Astrocyte (in vitro differentiated cells and primary cell): ENCODE data around the gene TOM1L2. TPM values are rescaled to one million over a fixed set of nuclear protein-coding genes. Genes with fewer than 3 reads are reported as not detected.

Experiments
- DNase-seq: peaks from one replicate; pipeline ENCODE4 v3.0.0-alpha.2; 2010; ENCODE audit warnings: low read depth
- FAIRE-seq: peaks from 2 replicates; lab custom pipeline; 2011; peaks lifted over from hg19 to GRCh38; lab: Jason Lieb, UNC
- H2AFZ ChIP-seq: 2 replicates; pipeline ENCODE4 v1.6.0; 2012; ENCODE audit warnings: low read depth, low read length, inconsistent platforms
- H3K27ac ChIP-seq: 2 replicates; pipeline ENCODE4 v1.5.1; 2011; ENCODE audit warnings: low read depth, low read length, inconsistent platforms
- H3K27me3 ChIP-seq: 2 replicates; pipeline ENCODE4 v1.6.0; 2011; ENCODE audit warnings: low read length, inconsistent platforms; ENCODE audit not compliant: insufficient read depth
- H3K36me3 ChIP-seq: 2 replicates; pipeline ENCODE4 v1.5.1; 2011; ENCODE audit warnings: low read length, inconsistent platforms; ENCODE audit not compliant: insufficient read depth
- H3K4me1 ChIP-seq: 2 replicates; pipeline ENCODE4 v1.5.1; 2011; ENCODE audit warnings: low read length, inconsistent platforms; ENCODE audit not compliant: insufficient read depth
- H3K4me2 ChIP-seq: 2 replicates; pipeline ENCODE4 v1.6.0; 2012; ENCODE audit warnings: low read length, inconsistent platforms
- H3K4me3 ChIP-seq: 2 replicates; pipeline ENCODE4 v1.5.1; 2011; ENCODE audit warnings: low read depth, mild to moderate bottlenecking, low read length, inconsistent platforms; ENCODE audit not compliant: insufficient read depth
- H3K79me2 ChIP-seq: 2 replicates; pipeline ENCODE4 v1.6.0; 2012; ENCODE audit warnings: mild to moderate bottlenecking, low read length, inconsistent platforms; ENCODE audit not compliant: insufficient read depth
- H3K9ac ChIP-seq: 2 replicates; pipeline ENCODE4 v1.6.0; 2012; ENCODE audit warnings: mild to moderate bottlenecking, low read length, inconsistent platforms
- H3K9me3 ChIP-seq: 2 replicates; pipeline ENCODE4 v1.5.1; 2012; ENCODE audit warnings: low read depth, mild to moderate bottlenecking, low read length, inconsistent platforms; ENCODE audit not compliant: insufficient read depth
- H4K20me1 ChIP-seq: 2 replicates; pipeline ENCODE4 v1.6.0; 2012; ENCODE audit warnings: low read length, inconsistent platforms; ENCODE audit not compliant: insufficient read depth
- H3K27ac Mint-ChIP-seq: one replicate; pipeline ENCODE4 v1.8.0; 2021; ENCODE audit warnings: mild to moderate bottlenecking, mixed read lengths; ENCODE audit not compliant: unreplicated experiment
- H3K27me3 Mint-ChIP-seq: one replicate; pipeline ENCODE4 v1.8.0; 2021; ENCODE audit warnings: low read depth, mixed read lengths; ENCODE audit not compliant: unreplicated experiment
- H3K36me3 Mint-ChIP-seq: one replicate; pipeline ENCODE4 v1.8.0; 2021; ENCODE audit warnings: low read depth, mixed read lengths; ENCODE audit not compliant: unreplicated experiment
- H3K4me1 Mint-ChIP-seq: one replicate; pipeline ENCODE4 v1.8.0; 2021; ENCODE audit warnings: low read depth, mixed read lengths; ENCODE audit not compliant: unreplicated experiment
- H3K4me3 Mint-ChIP-seq: one replicate; pipeline ENCODE4 v1.8.0; 2021; ENCODE audit warnings: mild to moderate bottlenecking, moderate library complexity, mixed read lengths; ENCODE audit not compliant: unreplicated experiment
- H3K9me3 Mint-ChIP-seq: one replicate; pipeline ENCODE4 v1.8.0; 2021; ENCODE audit warnings: mild to moderate bottlenecking, mixed read lengths; ENCODE audit not compliant: unreplicated experiment
- EZH2 ChIP-seq: IDR thresholded peaks from 2 replicates; pipeline ENCODE4 v1.6.1; 2012; ENCODE audit warnings: mild to moderate bottlenecking, low read length, inconsistent platforms; ENCODE audit not compliant: insufficient read depth
- total RNA-seq: library from RNA; stranded (reverse); gene quantifications from 2 replicates; pipeline ENCODE4 v1.2.1, GENCODE V29; 2021
- TF ChIP-seq, protein P1 (sequence below): IDR thresholded peaks from 2 replicates; pipeline ENCODE4 v1.5.1; 2011; ENCODE audit warnings: low read depth, mild to moderate bottlenecking, inconsistent platforms, low read length, moderate library complexity; ENCODE audit not compliant: insufficient read depth

Gene TOM1L2
- total RNA-seq, 1 donor from 2014 or later, result 54.4 TPM

DNA sequence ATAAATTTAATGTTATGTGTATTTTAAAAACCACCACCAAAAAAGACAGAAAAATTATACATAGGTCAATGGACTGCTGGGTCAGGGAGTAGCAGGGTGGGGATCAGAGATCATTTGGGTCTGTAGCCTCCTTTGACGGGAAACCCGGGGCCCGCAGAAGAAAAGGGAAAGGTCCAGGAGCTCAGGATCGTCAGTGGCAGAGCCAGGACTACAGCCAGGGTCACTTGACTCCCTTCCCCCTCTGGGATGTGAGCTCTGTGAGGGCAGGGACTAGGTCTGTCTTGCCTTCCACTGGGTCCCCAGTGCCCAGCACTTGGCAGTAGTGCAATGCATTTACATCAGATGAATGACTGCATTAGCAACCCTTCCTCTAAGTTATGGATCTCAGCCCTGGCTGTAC lies 62.1 kb downstream of the TOM1L2 start:
- Histone ChIP-seq H4K20me1 (no peaks in the 10 kb centered on the region), H3K27me3 (no peaks in the 10 kb centered on the region), H3K4me1 (peaks cover 15% of the 10 kb centered on the region), H3K27ac (no peak overlapping the region), H2AFZ (no peak overlapping the region), H3K79me2 (peaks cover 5% of the 10 kb centered on the region), H3K4me2 (no peak overlapping the region), H3K9ac (no peak overlapping the region), H3K9me3 (no peaks in the 10 kb centered on the region), H3K36me3 (no peaks in the 10 kb centered on the region), H3K4me3 (no peak overlapping the region)
- Mint-ChIP-seq H3K27ac (no peak overlapping the region), H3K4me3 (no peak overlapping the region), H3K9me3 (no peaks in the 10 kb centered on the region), H3K36me3 (peaks cover 14% of the 10 kb centered on the region), H3K27me3 (no peaks in the 10 kb centered on the region), H3K4me1 (peaks cover 13% of the 10 kb centered on the region)
- FAIRE-seq (no peak), DNase-seq (no peak)
- TF ChIP-seq, protein P1, sequence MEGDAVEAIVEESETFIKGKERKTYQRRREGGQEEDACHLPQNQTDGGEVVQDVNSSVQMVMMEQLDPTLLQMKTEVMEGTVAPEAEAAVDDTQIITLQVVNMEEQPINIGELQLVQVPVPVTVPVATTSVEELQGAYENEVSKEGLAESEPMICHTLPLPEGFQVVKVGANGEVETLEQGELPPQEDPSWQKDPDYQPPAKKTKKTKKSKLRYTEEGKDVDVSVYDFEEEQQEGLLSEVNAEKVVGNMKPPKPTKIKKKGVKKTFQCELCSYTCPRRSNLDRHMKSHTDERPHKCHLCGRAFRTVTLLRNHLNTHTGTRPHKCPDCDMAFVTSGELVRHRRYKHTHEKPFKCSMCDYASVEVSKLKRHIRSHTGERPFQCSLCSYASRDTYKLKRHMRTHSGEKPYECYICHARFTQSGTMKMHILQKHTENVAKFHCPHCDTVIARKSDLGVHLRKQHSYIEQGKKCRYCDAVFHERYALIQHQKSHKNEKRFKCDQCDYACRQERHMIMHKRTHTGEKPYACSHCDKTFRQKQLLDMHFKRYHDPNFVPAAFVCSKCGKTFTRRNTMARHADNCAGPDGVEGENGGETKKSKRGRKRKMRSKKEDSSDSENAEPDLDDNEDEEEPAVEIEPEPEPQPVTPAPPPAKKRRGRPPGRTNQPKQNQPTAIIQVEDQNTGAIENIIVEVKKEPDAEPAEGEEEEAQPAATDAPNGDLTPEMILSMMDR, result no peak
- TF ChIP-seq EZH2, result no peak

DNA sequence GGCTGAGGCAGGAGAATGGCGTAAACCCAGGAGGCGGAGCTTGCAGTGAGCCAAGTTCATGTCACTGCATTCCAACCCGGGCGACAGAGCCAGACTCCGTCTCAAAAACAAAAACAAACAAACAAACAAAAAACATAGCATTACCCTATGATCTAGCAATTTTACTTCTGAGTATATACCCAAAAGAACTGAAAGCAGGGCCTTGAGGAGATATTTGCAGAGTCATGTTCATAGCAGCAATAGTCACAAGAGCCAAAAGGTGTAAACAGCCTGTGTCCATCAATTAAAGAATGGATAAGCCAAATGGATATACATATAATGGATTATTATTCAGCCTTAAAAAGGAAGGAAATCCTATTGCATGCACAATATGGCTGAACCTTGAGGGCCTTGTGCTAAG lies 63.1 kb downstream of the TOM1L2 start:
- no peaks in the 10 kb centered on the region for H3K9me3 Mint-ChIP-seq
- Histone ChIP-seq H3K4me1 (peaks cover 10% of the 10 kb centered on the region), H3K4me2 (no peak overlapping the region), H3K27me3 (no peaks in the 10 kb centered on the region), H3K36me3 (no peaks in the 10 kb centered on the region), H3K79me2 (peaks cover 5% of the 10 kb centered on the region), H3K9me3 (no peaks in the 10 kb centered on the region), H2AFZ (no peak overlapping the region), H3K27ac (no peak overlapping the region), H3K4me3 (no peak overlapping the region), H3K9ac (no peak overlapping the region), H4K20me1 (no peaks in the 10 kb centered on the region)
- H3K4me3 Mint-ChIP-seq, result no peak overlapping the region
- TF ChIP-seq, protein P1, result no peak
- TF ChIP-seq EZH2, result no peak
- peaks cover 14% of the 10 kb centered on the region for H3K36me3 Mint-ChIP-seq
- DNase-seq, result no peak
- FAIRE-seq, result no peak
- H3K27ac Mint-ChIP-seq, result no peak overlapping the region
- H3K4me1 Mint-ChIP-seq, result peaks cover 7% of the 10 kb centered on the region
- no peaks in the 10 kb centered on the region for H3K27me3 Mint-ChIP-seq

DNA sequence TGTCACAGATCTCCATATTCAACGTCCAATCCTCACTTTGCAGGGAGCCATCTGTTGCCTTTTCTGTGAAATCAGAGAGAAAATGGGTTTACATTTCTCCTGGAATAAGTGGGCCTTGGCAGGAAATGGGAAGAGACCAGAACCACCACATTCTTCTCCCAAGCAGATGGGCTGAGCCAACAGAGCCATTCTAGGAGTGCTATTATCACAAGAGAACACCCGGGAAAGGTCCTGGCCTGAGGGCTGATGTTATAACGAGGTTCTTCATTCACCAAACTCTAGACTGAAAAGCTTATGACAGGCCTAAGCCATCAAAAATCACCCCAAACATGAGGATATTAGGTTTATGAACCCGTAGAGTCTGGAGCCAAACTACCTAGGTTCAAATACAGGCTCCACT lies 64.7 kb downstream of the TOM1L2 start:
- Histone ChIP-seq H3K4me2 (no peak overlapping the region), H3K36me3 (no peaks in the 10 kb centered on the region), H3K79me2 (peaks cover 5% of the 10 kb centered on the region), H4K20me1 (no peaks in the 10 kb centered on the region), H3K4me1 (peaks cover 4% of the 10 kb centered on the region), H2AFZ (no peak overlapping the region), H3K4me3 (no peak overlapping the region), H3K9ac (no peak overlapping the region), H3K27me3 (no peaks in the 10 kb centered on the region), H3K27ac (no peak overlapping the region), H3K9me3 (no peaks in the 10 kb centered on the region)
- DNase-seq (no peak), FAIRE-seq (no peak)
- no peaks in the 10 kb centered on the region for H3K4me1 Mint-ChIP-seq
- H3K4me3 Mint-ChIP-seq, result no peak overlapping the region
- no peak for TF ChIP-seq EZH2
- TF ChIP-seq, protein P1, result no peak
- no peak overlapping the region for H3K27ac Mint-ChIP-seq
- H3K9me3 Mint-ChIP-seq, result no peaks in the 10 kb centered on the region
- no peaks in the 10 kb centered on the region for H3K27me3 Mint-ChIP-seq
- H3K36me3 Mint-ChIP-seq, result peaks cover 14% of the 10 kb centered on the region
